Stomach (tissue), 9 donors: Measurements from ENCODE around the gene CDC14A. TPM values are rescaled to one million over a fixed set of nuclear protein-coding genes. Genes with fewer than 3 reads are reported as not detected.

ENCODE experiments used
- DNase-seq, 2 donors: peaks; one replicate each; pipeline versions ENCODE4 v3.0.0 to v3.0.0-alpha.2; 2013 to 2019
- H3K27ac ChIP-seq, 5 donors: fragments of 200-600 bp in 4 of 5; sonication (generic) in 4 of 5; one replicate each; pipeline ENCODE4 v1.5.1; 2013 to 2019; ENCODE audit warnings: mild to moderate bottlenecking in 1 of 5, moderate library complexity in 1 of 5
- H3K27me3 ChIP-seq, 3 donors: fragments of 200-600 bp; sonication (generic); one replicate each; pipeline ENCODE4 v1.5.1; 2017 to 2019; ENCODE audit warnings: mixed run types in 1 of 3
- H3K36me3 ChIP-seq, 4 donors: fragments of 200-600 bp; sonication (generic); 1 replicate in 3 of 4; 2 replicates in 1 of 4; pipeline ENCODE4 v1.5.1; 2016 to 2019
- H3K4me1 ChIP-seq, 4 donors: fragments of 200-600 bp; sonication (generic); one replicate each; pipeline ENCODE4 v1.5.1; 2016 to 2019
- H3K4me3 ChIP-seq, 4 donors: fragments of 200-600 bp; sonication (generic) in 3 of 4; one replicate each; pipeline ENCODE4 v1.5.1; 2016 to 2019; ENCODE audit warnings: mild to moderate bottlenecking in 1 of 4
- H3K9me3 ChIP-seq, 4 donors: fragments of 200-600 bp; sonication (generic); one replicate each; pipeline ENCODE4 v1.5.1; 2016 to 2019
- CTCF ChIP-seq, 7 experiments: fragments of 450-650 bp in 4 of 7; fragments of 200-600 bp in 3 of 7; sonication (generic) in 3 of 7; IDR thresholded peaks; one replicate each; pipeline ENCODE4 v1.5.1; 2016 to 2019; ENCODE audit warnings: antibody characterized with exemption in 7 of 7, control low read depth in 2 of 7, mild to moderate bottlenecking in 1 of 7
- EP300 ChIP-seq: sonication (generic); formaldehyde crosslinking; IDR thresholded peaks from one replicate; pipeline ENCODE4 v1.6.1; 2017; ENCODE audit warnings: antibody characterized with exemption
- POLR2A ChIP-seq, 4 donors: fragments of 450-650 bp; IDR thresholded peaks; one replicate each; pipeline ENCODE4 v1.6.1; 2016; ENCODE audit warnings: antibody characterized with exemption in 4 of 4, control low read depth in 2 of 4, mild to moderate bottlenecking in 1 of 4, moderate library complexity in 1 of 4
- POLR2AphosphoS5 ChIP-seq, 3 donors: sonication (generic); formaldehyde crosslinking; IDR thresholded peaks; one replicate each; pipeline ENCODE4 v1.6.1; 2016; ENCODE audit warnings: antibody characterized with exemption in 3 of 3
- WGBS, 5 donors: extraction: QIAGEN DNeasy Blood & Tissue Kit in 3 of 5; methylation state at CpG; one replicate each; pipeline versions ENCODE4 v1.1.5 to v1.1.7; 2013 to 2018; 5-methylcytosine and 5-hydroxymethylcytosine counted together
- intact Hi-C: fragments of 100-400 bp; cut with DNase I; formaldehyde crosslinking; loops from one replicate; pipeline ENCODE4 v1.15.1; 2023; ENCODE audit warnings: low total_unique reads
- polyA plus RNA-seq, 3 donors: library from polyadenylated mRNA; stranded (reverse); fragments of 200-250 nt; gene quantifications; one replicate each; pipeline ENCODE4 v1.2.3, GENCODE V29; 2013
- total RNA-seq, 5 donors: library from RNA; depleted of rRNA; stranded (reverse); fragments of >200 nt; gene quantifications; one replicate each; pipeline versions ENCODE4 v1.1.0 to v1.2.3, GENCODE V29; 2014 to 2016
- donor health status: healthy with polysubstance abuse.
- donor health status: Bipolar disorder and iron deficiency.
- donor health status: healthy.

CDC14A gene
- total and polyA plus RNA-seq, 8 donors, result 2.1 to 31.0 (median 12.1) TPM

GRCh38 chr1:100430325-100430756 is 78.0 kb downstream of the CDC14A start:
- Histone ChIP-seq H3K27ac (peak overlapping the region in 3 of 5 donors; percentile 5 to 68 (median 50)), H3K36me3 (peaks cover 0 to 6% (median 3%) of the 10 kb centered on the region in 4 donors), H3K4me1 (peaks cover 6 to 9% (median 7%) of the 10 kb centered on the region in 4 donors), H3K4me3 (no peak overlapping the region), H3K9me3 (no peaks in the 10 kb centered on the region), H3K27me3 (no peaks in the 10 kb centered on the region)
- WGBS, 5 donors, result 18 to 31% (median 22%) methylated on average over 2 of the region's 2 CpGs
- TF ChIP-seq POLR2A (IDR thresholded peaks at IDR 0.05) (no peak), EP300 (no peak), CTCF (IDR thresholded peaks at IDR 0.05) (no peak), POLR2AphosphoS5 (IDR thresholded peaks at IDR 0.05) (no peak)
- intact Hi-C loops, result no loop called here
- peak; percentile 30 to 43 for DNase-seq

GRCh38 chr1:100431954-100432353 is 79.6 kb downstream of the CDC14A start:
- no peaks in the 10 kb centered on the region for H3K9me3 ChIP-seq
- 72 to 93% (median 78%) methylated on average over 2 of the region's 2 CpGs for WGBS, 5 donors
- TF ChIP-seq EP300 (no peak), CTCF (IDR thresholded peaks at IDR 0.05) (no peak), POLR2A (IDR thresholded peaks at IDR 0.05) (no peak), POLR2AphosphoS5 (IDR thresholded peaks at IDR 0.05) (no peak)
- no peaks in the 10 kb centered on the region for H3K27me3 ChIP-seq
- H3K36me3 ChIP-seq, result peaks cover 0 to 5% (median 0%) of the 10 kb centered on the region in 4 donors
- peaks cover 6 to 9% (median 7%) of the 10 kb centered on the region in 4 donors for H3K4me1 ChIP-seq
- intact Hi-C loops, result no loop called here
- no peak overlapping the region for H3K4me3 ChIP-seq
- DNase-seq, result no peak
- peak overlapping the region in 2 of 5 donors; percentile 50 to 68 for H3K27ac ChIP-seq

- Histone ChIP-seq H3K9me3 (no peaks in the 10 kb centered on the region), H3K27me3 (no peaks in the 10 kb centered on the region), H3K27ac (peak overlapping the region in 1 of 5 donors; percentile 27), H3K4me3 (no peak overlapping the region), H3K36me3 (peaks cover 0 to 5% (median 0%) of the 10 kb centered on the region in 4 donors), H3K4me1 (peaks cover 6 to 10% (median 9%) of the 10 kb centered on the region in 4 donors)
- no peak for DNase-seq
- WGBS, 5 donors, result 59 to 80% (median 78%) methylated on average over 1 of the region's 1 CpG
- intact Hi-C loops, result no loop called here
- no peak for TF ChIP-seq EP300
- no peak for TF ChIP-seq CTCF (IDR thresholded peaks at IDR 0.05)
- TF ChIP-seq POLR2AphosphoS5 (IDR thresholded peaks at IDR 0.05), result no peak
Measured at GRCh38 chr1:100433563-100433962, 81.3 kb downstream of the CDC14A start.

GRCh38 chr1:100434831-100435230 is 82.5 kb downstream of the CDC14A start:
- H3K36me3 ChIP-seq, result peaks cover 0 to 5% (median 0%) of the 10 kb centered on the region in 4 donors
- H3K9me3 ChIP-seq, result no peaks in the 10 kb centered on the region
- H3K27ac ChIP-seq, result no peak overlapping the region
- intact Hi-C loops, result no loop called here
- WGBS, 5 donors, result 86 to 98% (median 89%) methylated on average over 2 of the region's 2 CpGs
- H3K4me3 ChIP-seq, result no peak overlapping the region
- DNase-seq, result no peak
- H3K4me1 ChIP-seq, result peaks cover 16 to 22% (median 18%) of the 10 kb centered on the region in 4 donors
- no peaks in the 10 kb centered on the region for H3K27me3 ChIP-seq
- TF ChIP-seq CTCF (IDR thresholded peaks at IDR 0.05), result no peak
- no peak for TF ChIP-seq POLR2AphosphoS5 (IDR thresholded peaks at IDR 0.05)
- no peak for TF ChIP-seq EP300
- no peak for TF ChIP-seq POLR2A (IDR thresholded peaks at IDR 0.05)
